ENCODE data around the gene ACTG2.

- TF ChIP-seq, protein P1, sequence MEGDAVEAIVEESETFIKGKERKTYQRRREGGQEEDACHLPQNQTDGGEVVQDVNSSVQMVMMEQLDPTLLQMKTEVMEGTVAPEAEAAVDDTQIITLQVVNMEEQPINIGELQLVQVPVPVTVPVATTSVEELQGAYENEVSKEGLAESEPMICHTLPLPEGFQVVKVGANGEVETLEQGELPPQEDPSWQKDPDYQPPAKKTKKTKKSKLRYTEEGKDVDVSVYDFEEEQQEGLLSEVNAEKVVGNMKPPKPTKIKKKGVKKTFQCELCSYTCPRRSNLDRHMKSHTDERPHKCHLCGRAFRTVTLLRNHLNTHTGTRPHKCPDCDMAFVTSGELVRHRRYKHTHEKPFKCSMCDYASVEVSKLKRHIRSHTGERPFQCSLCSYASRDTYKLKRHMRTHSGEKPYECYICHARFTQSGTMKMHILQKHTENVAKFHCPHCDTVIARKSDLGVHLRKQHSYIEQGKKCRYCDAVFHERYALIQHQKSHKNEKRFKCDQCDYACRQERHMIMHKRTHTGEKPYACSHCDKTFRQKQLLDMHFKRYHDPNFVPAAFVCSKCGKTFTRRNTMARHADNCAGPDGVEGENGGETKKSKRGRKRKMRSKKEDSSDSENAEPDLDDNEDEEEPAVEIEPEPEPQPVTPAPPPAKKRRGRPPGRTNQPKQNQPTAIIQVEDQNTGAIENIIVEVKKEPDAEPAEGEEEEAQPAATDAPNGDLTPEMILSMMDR (IDR thresholded peaks at IDR 0.05) = no peak
- no peak for TF ChIP-seq POLR2A (IDR thresholded peaks at IDR 0.05)
Observed at GRCh38 chr2:73913414-73914054, 20.7 kb downstream of the ACTG2 start.

Measured in uterus (tissue), 2 donors.